DND-41 (cell line): ENCODE results near the gene PAEP.

Experiments used
- ATAC-seq: fragments of 200-7000 bp; cut with Tn5 transposase; 3 replicates; pipeline ENCODE4 v1.9.1; 2021; ENCODE audit warnings: low read depth; ENCODE audit not compliant: insufficient read depth
- DNase-seq: peaks from one replicate; pipeline ENCODE4 v3.0.0-alpha.2; 2020
- H2AFZ ChIP-seq: 2 replicates; pipeline ENCODE4 v1.6.0; 2012; ENCODE audit warnings: low read depth, low read length
- H3K27ac ChIP-seq: 2 replicates; pipeline ENCODE4 v1.5.1; 2012; ENCODE audit warnings: low read length, inconsistent platforms
- H3K27me3 ChIP-seq: fragments of 200-600 bp; sonication (generic); 2 replicates; pipeline ENCODE4 v1.6.0; 2012; ENCODE audit warnings: low read length, mild to moderate bottlenecking, inconsistent platforms; ENCODE audit not compliant: insufficient read depth, poor library complexity
- H3K36me3 ChIP-seq: 2 replicates; pipeline ENCODE4 v1.5.1; 2012; ENCODE audit warnings: low read length, inconsistent platforms; ENCODE audit not compliant: insufficient read depth
- H3K4me1 ChIP-seq: 2 replicates; pipeline ENCODE4 v1.5.1; 2012; ENCODE audit warnings: mild to moderate bottlenecking, low read length; ENCODE audit not compliant: insufficient read depth
- H3K4me2 ChIP-seq: 2 replicates; pipeline ENCODE4 v1.6.0; 2012; ENCODE audit warnings: mild to moderate bottlenecking, moderate library complexity, low read length, inconsistent platforms; ENCODE audit not compliant: insufficient read depth
- H3K4me3 ChIP-seq, 2 experiments: fragments of 200-600 bp in 1 of 2; shearing (Covaris generic) in 1 of 2; 2 replicates each; pipeline ENCODE4 v1.5.1; 2012 to 2016; ENCODE audit warnings: inconsistent platforms in 2 of 2, low read length in 2 of 2, mild to moderate bottlenecking in 2 of 2, low read depth in 1 of 2, moderate library complexity in 1 of 2
- H3K79me2 ChIP-seq: 2 replicates; pipeline ENCODE4 v1.6.0; 2012; ENCODE audit warnings: low read length, inconsistent platforms; ENCODE audit not compliant: insufficient read depth
- H3K9ac ChIP-seq: 2 replicates; pipeline ENCODE4 v1.6.0; 2012; ENCODE audit warnings: low read depth, mild to moderate bottlenecking, inconsistent platforms, low read length, moderate library complexity
- H3K9me3 ChIP-seq: 2 replicates; pipeline ENCODE4 v1.5.1; 2012; ENCODE audit warnings: low read length, moderate library complexity, mild to moderate bottlenecking, inconsistent platforms; ENCODE audit not compliant: insufficient read depth, severe bottlenecking
- H4K20me1 ChIP-seq: 2 replicates; pipeline ENCODE4 v1.6.0; 2012; ENCODE audit warnings: low read length; ENCODE audit not compliant: insufficient read depth
- EZH2 ChIP-seq: IDR thresholded peaks from 3 replicates; pipeline ENCODE4 v1.6.1; 2012; ENCODE audit warnings: borderline replicate concordance, low read depth, mild to moderate bottlenecking, moderate library complexity, low read length, inconsistent platforms; ENCODE audit not compliant: severe bottlenecking
- TF ChIP-seq, protein P1 (sequence below): IDR thresholded peaks from 2 replicates; pipeline ENCODE4 v1.5.1; 2012; ENCODE audit warnings: borderline replicate concordance, low read length, moderate library complexity, mild to moderate bottlenecking; ENCODE audit not compliant: poor library complexity, severe bottlenecking; ENCODE audit errors: extremely low read depth

PAEP gene

DNA sequence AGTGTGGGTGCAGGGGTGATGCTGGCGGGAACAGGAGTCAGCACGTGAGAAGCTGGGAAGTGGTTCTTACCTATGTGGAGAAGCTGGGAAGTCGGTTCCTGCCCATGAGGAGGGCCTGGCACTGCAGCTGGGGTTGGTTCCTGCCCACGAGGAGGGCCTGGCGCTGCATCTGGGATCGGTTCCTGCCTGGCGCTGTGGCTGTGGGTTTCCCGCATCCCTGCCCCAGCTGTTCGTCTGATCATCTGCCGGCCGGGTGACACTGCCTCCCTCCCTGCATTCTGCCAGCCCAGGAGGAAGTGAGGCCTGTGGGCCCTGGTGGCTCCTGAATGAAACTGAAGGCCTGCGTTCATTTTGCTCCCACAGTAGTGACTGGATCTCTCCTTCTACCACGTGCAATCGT is 10.5 kb upstream of the PAEP start:
- DNase-seq (no peak), ATAC-seq (no peak)
- Histone ChIP-seq H2AFZ (no peak overlapping the region), H3K36me3 (no peaks in the 10 kb centered on the region), H3K9ac (no peak overlapping the region), H4K20me1 (no peaks in the 10 kb centered on the region), H3K79me2 (no peaks in the 10 kb centered on the region), H3K9me3 (no peaks in the 10 kb centered on the region), H3K4me2 (no peak overlapping the region), H3K4me3 (no peak overlapping the region), H3K27me3 (no peaks in the 10 kb centered on the region), H3K4me1 (no peaks in the 10 kb centered on the region), H3K27ac (no peak overlapping the region)
- TF ChIP-seq, protein P1, sequence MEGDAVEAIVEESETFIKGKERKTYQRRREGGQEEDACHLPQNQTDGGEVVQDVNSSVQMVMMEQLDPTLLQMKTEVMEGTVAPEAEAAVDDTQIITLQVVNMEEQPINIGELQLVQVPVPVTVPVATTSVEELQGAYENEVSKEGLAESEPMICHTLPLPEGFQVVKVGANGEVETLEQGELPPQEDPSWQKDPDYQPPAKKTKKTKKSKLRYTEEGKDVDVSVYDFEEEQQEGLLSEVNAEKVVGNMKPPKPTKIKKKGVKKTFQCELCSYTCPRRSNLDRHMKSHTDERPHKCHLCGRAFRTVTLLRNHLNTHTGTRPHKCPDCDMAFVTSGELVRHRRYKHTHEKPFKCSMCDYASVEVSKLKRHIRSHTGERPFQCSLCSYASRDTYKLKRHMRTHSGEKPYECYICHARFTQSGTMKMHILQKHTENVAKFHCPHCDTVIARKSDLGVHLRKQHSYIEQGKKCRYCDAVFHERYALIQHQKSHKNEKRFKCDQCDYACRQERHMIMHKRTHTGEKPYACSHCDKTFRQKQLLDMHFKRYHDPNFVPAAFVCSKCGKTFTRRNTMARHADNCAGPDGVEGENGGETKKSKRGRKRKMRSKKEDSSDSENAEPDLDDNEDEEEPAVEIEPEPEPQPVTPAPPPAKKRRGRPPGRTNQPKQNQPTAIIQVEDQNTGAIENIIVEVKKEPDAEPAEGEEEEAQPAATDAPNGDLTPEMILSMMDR, result no peak
- TF ChIP-seq EZH2, result no peak

DNA sequence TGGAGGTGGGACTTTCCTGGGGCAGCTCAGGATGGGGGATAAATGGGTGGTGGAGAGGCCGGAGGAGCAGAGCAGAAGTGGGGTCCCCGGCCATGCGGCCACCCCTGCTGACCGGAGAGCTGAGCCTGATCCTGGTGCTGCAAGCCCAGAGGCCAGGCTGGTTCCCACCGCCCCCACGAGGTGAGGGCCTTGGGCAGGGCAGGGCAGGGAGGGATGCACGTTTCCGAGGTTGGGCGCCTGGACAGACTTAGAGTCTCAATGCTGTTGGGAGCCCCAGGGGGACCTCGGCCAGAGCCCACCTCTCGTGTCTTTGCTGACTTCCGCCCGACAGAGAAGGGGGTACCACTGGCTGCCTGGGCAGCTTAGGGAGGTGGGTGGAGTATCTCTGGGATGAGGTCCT is 10.1 kb upstream of the PAEP start:
- H3K27ac ChIP-seq, result no peak overlapping the region
- H3K4me1 ChIP-seq, result no peaks in the 10 kb centered on the region
- no peaks in the 10 kb centered on the region for H3K9me3 ChIP-seq
- no peak overlapping the region for H3K4me2 ChIP-seq
- no peak overlapping the region for H3K9ac ChIP-seq
- H3K79me2 ChIP-seq, result no peaks in the 10 kb centered on the region
- no peak overlapping the region for H3K4me3 ChIP-seq
- H3K36me3 ChIP-seq, result no peaks in the 10 kb centered on the region
- no peaks in the 10 kb centered on the region for H4K20me1 ChIP-seq
- ATAC-seq, result no peak
- DNase-seq, result no peak
- TF ChIP-seq, protein P1, result no peak
- TF ChIP-seq EZH2, result no peak
- H3K27me3 ChIP-seq, result no peaks in the 10 kb centered on the region
- no peak overlapping the region for H2AFZ ChIP-seq

DNA sequence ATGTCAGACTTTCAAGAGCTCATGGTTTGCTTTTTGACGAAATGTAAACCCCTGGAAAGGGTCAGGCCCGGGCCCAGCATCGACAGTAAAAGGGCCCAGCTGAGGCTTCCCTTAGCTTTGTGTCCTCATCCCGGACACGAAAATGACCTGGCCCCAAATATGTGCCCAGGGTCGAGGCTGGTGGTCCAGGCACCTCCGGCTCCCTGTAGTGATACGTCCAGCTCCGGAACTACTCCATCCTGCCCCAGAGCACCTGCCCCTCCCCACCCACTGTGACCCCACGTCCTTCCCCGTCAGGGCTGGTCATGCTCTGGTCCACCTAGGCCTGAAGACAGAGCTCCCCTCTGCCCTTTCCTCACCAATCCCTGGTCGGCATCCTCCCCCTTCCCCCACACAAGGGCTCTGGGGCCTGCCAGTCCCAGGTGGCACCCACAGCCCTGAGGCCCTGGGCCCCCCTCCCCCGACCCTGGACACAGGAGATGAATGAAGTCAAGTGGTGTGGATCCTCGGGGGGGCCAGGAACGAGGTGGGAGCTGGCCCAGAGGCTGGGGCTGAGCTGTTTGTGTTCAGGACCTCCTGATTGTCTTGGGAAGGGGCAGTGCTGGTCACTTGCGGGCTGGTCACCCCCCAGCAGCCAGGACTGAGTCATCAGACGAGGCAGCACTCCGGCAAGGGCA is 9.4 kb upstream of the PAEP start:
- H3K36me3 ChIP-seq, result no peaks in the 10 kb centered on the region
- H3K9ac ChIP-seq, result no peak overlapping the region
- H3K4me2 ChIP-seq, result no peak overlapping the region
- H3K9me3 ChIP-seq, result no peaks in the 10 kb centered on the region
- H2AFZ ChIP-seq, result no peak overlapping the region
- no peaks in the 10 kb centered on the region for H4K20me1 ChIP-seq
- DNase-seq, result no peak
- H3K4me1 ChIP-seq, result no peaks in the 10 kb centered on the region
- H3K4me3 ChIP-seq, result no peak overlapping the region
- no peaks in the 10 kb centered on the region for H3K79me2 ChIP-seq
- TF ChIP-seq, protein P1, result no peak
- TF ChIP-seq EZH2, result no peak
- no peak for ATAC-seq
- no peaks in the 10 kb centered on the region for H3K27me3 ChIP-seq
- no peak overlapping the region for H3K27ac ChIP-seq
